Endothelial cell (in vitro differentiated cells): ENCODE measurements around the gene FHOD3. TPM values are rescaled to one million over a fixed set of nuclear protein-coding genes. Genes with fewer than 3 reads are reported as not detected.

Experiments
- DNase-seq: peaks from one replicate; pipeline ENCODE4 v3.0.0; 2021; ENCODE audit warnings: low spot score
- H3K27ac Mint-ChIP-seq: one replicate; pipeline ENCODE4 v1.8.0; 2021; ENCODE audit warnings: mixed read lengths, inconsistent platforms; ENCODE audit not compliant: unreplicated experiment
- H3K27me3 Mint-ChIP-seq: one replicate; pipeline ENCODE4 v1.8.0; 2021; ENCODE audit warnings: mild to moderate bottlenecking, moderate library complexity, mixed read lengths, inconsistent platforms; ENCODE audit not compliant: unreplicated experiment
- H3K36me3 Mint-ChIP-seq: one replicate; pipeline ENCODE4 v1.8.0; 2021; ENCODE audit warnings: mild to moderate bottlenecking, low read depth, mixed read lengths, inconsistent platforms; ENCODE audit not compliant: unreplicated experiment
- H3K4me1 Mint-ChIP-seq: one replicate; pipeline ENCODE4 v1.8.0; 2021; ENCODE audit warnings: mild to moderate bottlenecking, mixed read lengths, inconsistent platforms; ENCODE audit not compliant: unreplicated experiment
- H3K4me3 Mint-ChIP-seq: one replicate; pipeline ENCODE4 v1.8.0; 2021; ENCODE audit warnings: mild to moderate bottlenecking, mixed read lengths, inconsistent platforms; ENCODE audit not compliant: unreplicated experiment
- H3K9me3 Mint-ChIP-seq: one replicate; pipeline ENCODE4 v1.8.0; 2021; ENCODE audit warnings: mixed read lengths, inconsistent platforms; ENCODE audit not compliant: unreplicated experiment
- total RNA-seq: library from RNA; stranded (reverse); fragmentation: NEBNext Ultra II Directional; extraction: Animal tissue kit (Norgen Biotek cat#: 25700); gene quantifications from one replicate; pipeline ENCODE4 v1.2.1, GENCODE V29; 2021; ENCODE audit not compliant: unreplicated experiment
- TF ChIP-seq, protein P1 (sequence below): fragments of 200-600 bp; sonication (generic); IDR thresholded peaks from one replicate; pipeline ENCODE4 v1.5.0; 2021; ENCODE audit warnings: antibody characterized with exemption; ENCODE audit not compliant: unreplicated experiment

Gene FHOD3
- total RNA-seq, 1 donor from 2014 or later = 0.67 TPM

DNA sequence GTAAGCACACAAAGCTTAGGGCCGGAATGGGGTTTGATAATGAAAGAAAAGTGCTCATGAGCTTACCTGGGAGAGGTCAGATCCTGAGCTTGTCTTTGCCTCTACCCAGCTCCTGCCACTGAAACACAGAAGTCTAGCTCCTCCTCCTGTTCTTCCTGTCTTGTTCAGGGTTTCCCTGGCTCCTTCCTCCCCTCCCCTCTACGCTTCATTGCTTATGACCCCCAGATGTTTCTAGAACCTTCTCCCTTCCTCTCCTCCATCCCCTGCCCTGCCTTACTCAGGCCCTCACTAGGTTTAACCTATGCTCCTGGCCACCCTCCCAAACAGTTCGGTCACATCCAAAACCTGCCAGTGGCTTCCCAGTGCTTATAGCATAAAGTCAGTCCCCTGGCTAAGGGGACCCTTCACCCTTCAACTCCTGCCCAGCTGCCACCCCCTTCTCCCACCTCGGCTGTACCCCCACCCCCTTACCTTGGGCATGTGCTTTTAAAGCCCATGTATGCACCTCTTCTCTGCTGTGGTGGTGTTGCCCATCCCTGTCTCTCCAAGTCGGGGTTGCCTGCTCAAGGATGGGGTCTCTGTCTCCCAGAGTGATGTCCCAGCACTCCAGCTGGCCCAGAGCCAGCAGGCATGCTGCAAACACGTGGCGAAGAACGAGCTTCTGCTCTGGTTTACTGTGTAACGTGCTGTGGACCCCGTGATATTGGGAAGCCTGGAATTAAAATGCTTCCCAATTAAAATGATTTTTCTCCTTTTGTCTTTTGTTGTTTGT lies 297.7 kb downstream of the FHOD3 start:
- no peaks in the 10 kb centered on the region for H3K36me3 Mint-ChIP-seq
- TF ChIP-seq, protein P1, sequence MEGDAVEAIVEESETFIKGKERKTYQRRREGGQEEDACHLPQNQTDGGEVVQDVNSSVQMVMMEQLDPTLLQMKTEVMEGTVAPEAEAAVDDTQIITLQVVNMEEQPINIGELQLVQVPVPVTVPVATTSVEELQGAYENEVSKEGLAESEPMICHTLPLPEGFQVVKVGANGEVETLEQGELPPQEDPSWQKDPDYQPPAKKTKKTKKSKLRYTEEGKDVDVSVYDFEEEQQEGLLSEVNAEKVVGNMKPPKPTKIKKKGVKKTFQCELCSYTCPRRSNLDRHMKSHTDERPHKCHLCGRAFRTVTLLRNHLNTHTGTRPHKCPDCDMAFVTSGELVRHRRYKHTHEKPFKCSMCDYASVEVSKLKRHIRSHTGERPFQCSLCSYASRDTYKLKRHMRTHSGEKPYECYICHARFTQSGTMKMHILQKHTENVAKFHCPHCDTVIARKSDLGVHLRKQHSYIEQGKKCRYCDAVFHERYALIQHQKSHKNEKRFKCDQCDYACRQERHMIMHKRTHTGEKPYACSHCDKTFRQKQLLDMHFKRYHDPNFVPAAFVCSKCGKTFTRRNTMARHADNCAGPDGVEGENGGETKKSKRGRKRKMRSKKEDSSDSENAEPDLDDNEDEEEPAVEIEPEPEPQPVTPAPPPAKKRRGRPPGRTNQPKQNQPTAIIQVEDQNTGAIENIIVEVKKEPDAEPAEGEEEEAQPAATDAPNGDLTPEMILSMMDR = no peak
- H3K4me1 Mint-ChIP-seq = peaks cover 3% of the 10 kb centered on the region
- no peak overlapping the region for H3K4me3 Mint-ChIP-seq
- H3K9me3 Mint-ChIP-seq = no peaks in the 10 kb centered on the region
- DNase-seq = no peak
- no peak overlapping the region for H3K27ac Mint-ChIP-seq
- peaks cover 9% of the 10 kb centered on the region for H3K27me3 Mint-ChIP-seq

DNA sequence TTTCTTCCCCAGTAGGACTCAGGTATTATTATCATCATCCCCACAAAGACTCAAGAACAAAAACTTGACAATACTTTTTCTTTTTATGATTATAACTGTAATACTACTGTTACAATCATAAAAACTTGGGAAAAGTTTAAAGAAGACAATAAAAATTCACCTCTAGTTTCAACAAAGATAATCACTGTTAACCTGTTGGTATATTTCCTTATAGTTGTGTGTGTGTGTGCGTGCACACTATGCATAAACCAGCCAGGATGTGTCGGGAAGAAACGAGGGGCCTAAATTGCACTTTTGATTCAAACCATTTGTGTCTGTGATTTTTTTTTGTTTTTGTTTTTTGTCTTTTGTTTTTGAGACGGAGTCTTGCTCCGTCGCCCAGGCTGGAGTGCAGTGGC lies 298.3 kb downstream of the FHOD3 start:
- DNase-seq = no peak
- H3K27ac Mint-ChIP-seq = no peak overlapping the region
- no peaks in the 10 kb centered on the region for H3K9me3 Mint-ChIP-seq

DNA sequence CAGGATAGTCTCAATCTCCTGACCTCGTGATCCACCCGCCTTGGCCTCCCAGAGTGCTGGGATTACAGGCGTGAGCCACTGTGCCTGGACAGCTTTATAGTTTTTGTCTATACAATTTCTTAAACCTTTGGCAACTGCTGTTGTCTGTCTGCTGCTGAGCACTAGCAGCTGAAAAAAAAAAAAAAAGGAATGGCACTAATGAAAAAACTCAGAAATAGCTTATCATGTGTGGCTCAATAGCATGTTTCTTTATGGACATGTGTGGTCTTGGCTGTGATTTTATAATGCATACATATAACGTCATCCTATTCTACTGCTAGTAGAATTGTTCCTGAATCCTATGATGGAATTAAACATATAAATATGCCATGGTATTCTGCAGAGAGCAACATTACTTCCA lies 300.1 kb downstream of the FHOD3 start:
- H3K27me3 Mint-ChIP-seq = peaks cover 9% of the 10 kb centered on the region
- DNase-seq = no peak
- TF ChIP-seq, protein P1 = no peak
- H3K4me3 Mint-ChIP-seq = no peak overlapping the region
- no peaks in the 10 kb centered on the region for H3K36me3 Mint-ChIP-seq
- H3K9me3 Mint-ChIP-seq = no peaks in the 10 kb centered on the region
- no peak overlapping the region for H3K27ac Mint-ChIP-seq
- H3K4me1 Mint-ChIP-seq = peaks cover 3% of the 10 kb centered on the region

More for the DNA sequence above, 298.3 kb downstream of the FHOD3 start:
- Mint-ChIP-seq H3K36me3 (no peaks in the 10 kb centered on the region), H3K27me3 (peaks cover 9% of the 10 kb centered on the region), H3K4me1 (peaks cover 3% of the 10 kb centered on the region), H3K4me3 (no peak overlapping the region)
- TF ChIP-seq, protein P1 = no peak

DNA sequence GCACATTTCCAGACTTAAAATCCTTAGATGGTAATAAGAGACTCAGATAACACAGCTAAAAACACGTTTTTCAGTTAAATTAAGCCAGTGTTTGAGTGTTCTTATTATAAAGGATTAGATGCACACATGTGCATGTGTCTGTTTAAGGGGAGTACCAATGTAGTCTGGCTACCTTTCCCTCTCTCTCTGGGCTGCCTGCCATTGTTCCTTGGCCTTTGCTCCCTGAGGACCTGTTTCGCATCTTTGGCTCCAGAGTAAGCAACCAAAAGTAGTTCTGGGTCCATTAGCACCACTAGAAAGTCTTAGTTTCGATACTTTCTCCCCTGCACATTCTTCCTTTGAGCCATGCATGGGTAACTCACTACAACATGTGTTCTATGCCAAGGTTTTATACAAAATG lies 303.0 kb downstream of the FHOD3 start:
- H3K4me3 Mint-ChIP-seq = no peak overlapping the region
- no peaks in the 10 kb centered on the region for H3K9me3 Mint-ChIP-seq
- no peak for DNase-seq
- H3K4me1 Mint-ChIP-seq = no peaks in the 10 kb centered on the region
- TF ChIP-seq, protein P1 = no peak
- H3K27ac Mint-ChIP-seq = no peak overlapping the region
- H3K27me3 Mint-ChIP-seq = peaks cover 2% of the 10 kb centered on the region
- no peaks in the 10 kb centered on the region for H3K36me3 Mint-ChIP-seq

DNA sequence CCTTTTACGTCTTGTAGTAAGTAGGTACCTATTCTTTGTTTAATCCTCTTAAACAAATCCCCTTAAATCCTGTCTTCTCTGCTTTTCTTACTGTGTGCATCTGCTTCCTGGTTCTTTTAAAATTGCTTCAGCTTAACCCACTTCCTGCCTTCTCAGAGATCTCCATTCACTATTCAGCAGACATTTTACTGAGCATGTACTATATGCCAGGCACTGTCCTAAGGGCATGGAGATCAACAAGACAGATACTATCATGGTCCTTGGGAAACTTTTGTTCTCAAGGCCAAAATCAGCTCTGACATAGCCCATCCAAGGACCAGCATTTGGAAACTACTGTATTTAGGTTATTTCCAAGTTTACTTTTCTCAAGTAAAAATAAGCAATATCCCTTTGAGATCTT lies 303.8 kb downstream of the FHOD3 start:
- Mint-ChIP-seq H3K4me3 (no peak overlapping the region), H3K27ac (no peak overlapping the region), H3K9me3 (no peaks in the 10 kb centered on the region), H3K36me3 (no peaks in the 10 kb centered on the region), H3K4me1 (no peaks in the 10 kb centered on the region), H3K27me3 (no peaks in the 10 kb centered on the region)
- TF ChIP-seq, protein P1 = no peak
- DNase-seq = no peak
